DMS79 treated with DMSO at 0.1 percent for 48 hours (cell line): ENCODE data around the gene SUSD6.
"Not testable (repeated sequence)": the region's sequence is repeated elsewhere in the genome, so short reads cannot be mapped to it uniquely, and the experiment has no call there.

ENCODE experiments used
- DNase-seq: peaks from one replicate; lab custom pipeline; 2025; lab: John Stamatoyannopoulos, UW

The SUSD6 gene

DNA sequence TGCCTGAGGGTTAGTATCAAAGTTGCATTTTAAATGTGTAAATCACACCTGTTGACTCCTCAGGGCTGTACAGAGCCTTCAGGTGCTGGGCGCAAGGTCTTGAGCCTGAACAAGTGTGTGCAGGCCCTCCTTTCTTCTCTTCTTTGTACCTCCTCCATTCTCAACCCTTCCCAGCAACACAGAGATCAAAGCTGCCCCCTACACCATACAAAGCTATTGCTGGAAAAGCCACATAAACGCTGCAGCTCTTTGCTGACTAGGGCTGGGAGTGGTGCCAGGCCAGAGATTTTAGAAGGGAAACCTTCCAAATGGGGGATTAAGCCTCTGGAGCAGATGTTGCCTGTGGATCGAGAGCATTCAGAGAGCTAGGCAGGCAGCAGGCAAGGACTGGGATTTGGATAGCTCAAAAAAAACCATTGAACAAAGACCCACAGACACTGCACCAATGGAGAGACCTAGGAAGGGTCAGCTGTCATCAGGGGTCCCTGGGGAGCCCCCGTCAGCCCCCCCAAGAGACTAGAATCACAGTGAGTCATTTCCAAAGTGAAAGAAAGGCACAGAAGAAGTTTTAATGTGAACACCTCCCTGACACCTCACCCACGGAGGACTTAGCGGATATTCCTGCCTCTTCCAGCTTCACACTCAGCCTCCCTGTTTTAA is 18.2 kb upstream of the SUSD6 start:
- peak; percentile 87 for DNase-seq

- DNase-seq, result no peak
These were observed 16.6 kb upstream of the SUSD6 start for GRCh38 chr14:69594846-69595245.

DNA sequence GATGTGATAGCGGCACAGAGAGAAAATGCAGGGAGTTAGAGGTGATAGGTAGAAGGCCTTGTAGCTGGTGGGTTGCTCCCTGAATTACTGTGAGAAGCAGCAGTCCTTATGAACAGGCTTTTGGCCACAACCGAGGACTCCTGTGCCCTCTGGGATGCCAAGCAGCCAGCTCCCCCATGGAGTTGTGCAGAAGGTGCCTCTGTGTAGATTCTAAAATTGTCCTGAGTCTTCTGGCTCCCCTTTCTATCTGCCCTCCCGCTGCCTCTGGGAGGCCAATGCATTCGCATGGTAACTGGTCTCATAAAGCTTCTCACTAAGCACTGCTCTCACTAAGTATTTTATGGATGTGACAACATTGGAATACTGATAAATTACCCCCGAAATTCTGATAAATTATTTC is 16.1 kb upstream of the SUSD6 start:
- DNase-seq, result no peak

GRCh38 chr14:69599431-69599830 is 12.0 kb upstream of the SUSD6 start:
- DNase-seq, result not testable (repeated sequence)

GRCh38 chr14:69600304-69600891 is 11.0 kb upstream of the SUSD6 start:
- no peak for DNase-seq

DNA sequence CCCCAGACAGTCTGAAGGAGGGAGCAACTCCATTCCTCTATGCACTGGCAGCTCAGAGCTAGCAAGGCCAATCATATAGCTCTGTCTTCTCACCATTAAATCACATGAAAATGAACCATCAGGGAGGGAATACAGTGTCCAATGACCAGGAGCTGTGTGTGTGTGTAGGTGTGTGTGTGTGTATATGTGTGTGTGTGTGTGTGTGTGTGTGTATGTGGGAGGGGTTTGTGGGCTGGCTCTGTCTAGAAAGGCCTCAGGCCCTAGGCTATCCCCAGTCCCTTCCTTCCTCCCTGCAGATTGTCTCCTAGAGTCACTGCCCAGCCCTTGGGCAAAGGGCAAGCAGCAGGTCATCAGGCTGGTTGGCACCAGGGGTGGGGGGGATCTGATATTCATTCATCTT is 5.7 kb upstream of the SUSD6 start:
- DNase-seq, result no peak

DNA sequence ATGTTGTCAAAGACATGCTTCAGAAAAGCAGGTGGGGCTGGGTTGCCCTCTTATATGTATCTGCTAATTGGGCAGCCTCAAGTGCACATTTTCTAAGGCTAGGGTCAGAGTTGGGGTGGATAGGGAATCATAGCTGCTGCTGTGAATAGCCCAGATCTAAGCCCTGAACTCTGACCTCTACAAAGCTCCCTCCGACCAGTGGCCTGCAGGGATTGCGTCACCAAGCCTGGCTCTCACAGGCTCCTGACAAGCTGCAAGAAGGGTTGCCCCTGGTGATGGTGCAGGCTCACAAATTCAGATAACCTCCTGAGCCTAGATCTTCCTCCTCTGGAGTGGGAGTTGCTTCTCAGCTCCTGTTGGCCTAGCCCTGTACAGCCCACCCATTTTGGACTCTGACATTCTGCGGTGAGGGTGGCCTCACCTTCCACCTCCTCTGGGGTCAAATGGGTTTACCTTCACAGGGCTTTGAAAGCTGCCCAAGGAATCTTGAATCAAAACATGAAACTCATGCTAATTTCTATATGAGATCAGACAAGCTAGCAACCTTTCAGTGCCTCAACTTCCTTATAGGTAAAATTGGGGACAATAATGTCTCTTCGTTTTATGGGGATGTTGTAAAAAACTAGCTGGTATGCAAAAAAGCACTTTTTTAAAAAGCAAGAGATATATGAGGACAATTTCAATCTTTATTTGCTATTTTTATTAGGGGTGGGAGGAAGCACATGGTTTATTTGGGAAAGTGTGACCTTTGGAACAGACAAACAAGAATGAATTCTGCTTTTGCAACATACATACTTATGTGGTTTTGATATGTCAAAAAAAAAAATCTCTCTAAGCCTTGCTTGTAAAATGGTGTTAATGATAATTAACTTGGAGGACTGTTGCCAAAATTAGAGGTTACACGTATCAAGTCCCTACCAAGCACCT is 4.9 kb upstream of the SUSD6 start:
- no peak for DNase-seq

- no peak for DNase-seq
These were observed 1.1 kb upstream of the SUSD6 start for GRCh38 chr14:69610020-69610873.

DNA sequence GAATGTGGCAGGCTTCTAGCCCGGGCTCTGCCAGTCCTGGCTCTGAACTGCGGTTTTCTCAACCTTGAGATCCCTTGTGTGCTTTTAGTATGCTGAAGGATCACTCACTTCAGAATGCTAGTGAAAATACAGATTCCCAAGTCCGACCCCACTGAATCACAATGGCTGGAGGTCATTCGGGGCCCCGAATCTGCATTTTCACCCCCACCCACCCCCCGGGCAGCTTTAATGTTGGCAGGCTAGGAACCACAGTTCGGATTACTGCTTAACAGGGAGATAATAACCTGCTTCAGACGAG is 573 bp upstream of the SUSD6 start:
- DNase-seq, result peak; percentile 87

DNA sequence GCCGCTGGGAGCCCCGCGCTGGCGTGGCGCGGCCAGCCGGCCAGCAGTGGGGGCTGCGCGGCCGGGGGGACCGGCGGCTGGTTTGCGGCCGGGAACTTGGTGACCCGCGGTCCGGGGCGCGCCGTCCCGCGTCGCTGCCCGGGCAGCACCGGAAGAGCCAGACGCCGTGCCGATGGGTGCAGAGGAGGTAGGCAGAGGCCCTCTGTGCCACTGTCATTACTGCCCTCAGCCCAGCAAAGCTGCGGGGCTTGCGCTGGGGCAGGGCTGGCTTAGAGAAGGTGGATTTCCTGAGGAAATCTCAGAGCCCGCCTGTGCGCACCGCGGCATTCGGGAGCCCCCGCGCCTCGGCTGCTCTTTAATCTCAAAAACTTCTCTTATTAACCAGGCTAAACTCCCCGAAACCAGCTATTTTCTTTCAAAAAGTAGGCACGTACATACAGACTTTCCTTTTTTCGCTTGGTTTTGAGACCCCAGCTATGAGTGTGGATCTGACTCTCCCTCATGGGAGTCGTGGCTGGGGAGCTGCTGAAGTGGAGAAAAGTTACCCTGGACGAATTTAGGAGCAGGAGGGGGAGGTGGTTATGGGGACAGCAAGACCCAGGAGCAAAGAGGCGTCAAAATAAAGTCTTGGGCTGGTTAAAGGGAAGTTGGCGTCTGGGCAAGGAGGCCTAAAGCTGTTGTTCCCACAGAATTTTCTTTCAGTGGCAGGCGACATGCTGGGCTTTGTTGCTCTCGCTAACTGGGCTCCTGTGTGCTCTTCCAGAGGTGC is 802 bp downstream of the SUSD6 start:
- DNase-seq, result peak; percentile 76

- peak; percentile 76 for DNase-seq
These were observed 1.4 kb downstream of the SUSD6 start for GRCh38 chr14:69612783-69613130.

DNA sequence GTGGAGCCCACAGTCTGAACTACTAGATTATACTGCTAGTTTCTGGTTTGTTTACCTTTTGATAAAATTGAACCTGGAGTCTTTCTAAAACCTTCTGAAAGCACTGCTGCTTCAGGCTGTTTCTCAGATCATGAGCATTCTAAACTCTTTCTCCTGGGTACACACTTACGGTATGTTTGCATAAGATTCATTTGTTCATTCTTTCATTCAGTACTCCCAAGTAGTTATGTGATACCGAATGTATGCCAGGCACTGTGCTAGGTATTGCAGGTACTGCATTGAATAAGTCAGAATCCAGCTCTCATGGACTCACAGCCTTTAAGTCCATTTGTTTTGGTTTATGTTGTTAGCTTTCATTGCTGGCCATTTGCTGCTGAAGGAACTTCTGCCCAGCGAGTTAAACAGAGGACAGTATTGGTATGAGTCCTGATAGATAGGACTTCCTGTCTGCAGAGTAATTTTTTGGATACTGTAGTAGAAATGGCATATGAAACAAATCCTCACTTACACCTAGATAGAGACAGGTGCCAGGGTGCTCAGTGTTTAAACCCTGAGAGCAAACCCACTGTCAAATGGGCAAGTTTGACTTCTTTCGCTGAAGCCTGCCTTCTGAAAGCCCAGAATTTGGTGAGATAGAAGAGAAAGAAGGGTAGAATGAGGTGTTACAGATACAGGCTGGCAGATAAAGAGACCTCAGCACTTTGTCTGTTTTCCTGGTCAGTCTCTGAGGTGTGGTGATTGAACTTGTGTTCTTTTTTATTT is 2.1 kb downstream of the SUSD6 start:
- no peak for DNase-seq

- DNase-seq, result no peak
These were observed 3.2 kb downstream of the SUSD6 start for GRCh38 chr14:69614592-69614991.

- no peak for DNase-seq
These were observed 3.7 kb downstream of the SUSD6 start for GRCh38 chr14:69615121-69615495.

DNA sequence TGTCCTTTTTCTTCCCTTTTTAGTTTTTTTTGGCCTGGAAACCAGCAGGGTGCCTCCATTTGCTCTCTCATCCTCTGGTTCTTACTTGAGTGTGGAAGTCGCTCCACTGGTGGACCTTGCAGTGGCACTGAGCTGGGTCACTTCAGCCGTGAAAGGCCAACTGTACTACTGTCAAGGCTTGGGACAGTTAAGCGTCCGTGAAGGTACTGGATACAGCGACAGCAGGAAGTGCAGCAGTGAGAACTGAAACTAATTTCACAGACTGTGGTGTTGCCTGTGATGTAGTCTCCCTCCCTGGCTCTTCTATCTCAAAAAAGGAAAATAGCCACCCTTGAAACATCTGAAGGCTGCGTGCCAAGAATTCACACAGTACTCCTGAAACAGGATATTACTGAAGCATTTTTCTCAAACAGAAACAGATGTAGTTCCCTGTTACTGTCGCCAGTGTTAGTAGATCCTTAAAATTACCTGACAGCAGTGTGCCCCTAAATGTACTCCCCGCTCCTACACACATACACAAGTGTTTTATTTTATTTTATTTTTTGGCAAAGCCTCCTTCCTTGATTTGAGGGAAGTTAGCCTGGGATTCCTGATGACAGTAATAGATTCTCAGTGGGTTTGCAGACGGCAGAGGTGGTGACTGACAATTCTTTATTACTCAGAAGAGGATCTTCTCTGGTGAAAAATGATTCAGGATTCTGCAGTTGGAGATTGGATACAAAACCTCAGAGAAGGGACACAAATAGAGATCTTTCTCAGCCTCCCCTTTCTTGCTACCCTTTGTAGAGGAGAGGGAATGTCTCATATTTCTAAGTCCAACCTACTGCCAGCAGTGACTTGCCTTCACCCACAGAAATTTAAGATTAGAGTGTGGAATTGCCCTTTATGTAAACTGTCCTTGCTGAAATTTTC is 4.4 kb downstream of the SUSD6 start:
- DNase-seq, result peak; percentile 94

DNA sequence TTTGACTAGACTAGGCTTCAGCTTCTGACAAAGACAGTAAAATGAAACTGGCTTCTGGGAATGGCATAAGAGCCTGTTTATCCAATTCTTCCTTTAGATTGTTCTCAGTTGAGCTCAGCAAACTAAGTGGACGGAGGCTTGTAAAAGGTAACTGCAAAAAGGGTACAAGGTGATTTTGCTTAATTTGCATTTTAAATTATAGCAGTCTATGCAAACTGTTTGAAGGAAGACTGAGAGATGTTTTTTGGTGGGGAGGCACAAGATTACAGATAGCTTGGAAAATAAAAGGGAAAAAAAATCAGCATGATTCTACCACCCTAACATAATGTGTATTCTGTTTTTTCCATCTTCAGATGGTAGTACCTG is 5.0 kb downstream of the SUSD6 start:
- DNase-seq, result no peak

DNA sequence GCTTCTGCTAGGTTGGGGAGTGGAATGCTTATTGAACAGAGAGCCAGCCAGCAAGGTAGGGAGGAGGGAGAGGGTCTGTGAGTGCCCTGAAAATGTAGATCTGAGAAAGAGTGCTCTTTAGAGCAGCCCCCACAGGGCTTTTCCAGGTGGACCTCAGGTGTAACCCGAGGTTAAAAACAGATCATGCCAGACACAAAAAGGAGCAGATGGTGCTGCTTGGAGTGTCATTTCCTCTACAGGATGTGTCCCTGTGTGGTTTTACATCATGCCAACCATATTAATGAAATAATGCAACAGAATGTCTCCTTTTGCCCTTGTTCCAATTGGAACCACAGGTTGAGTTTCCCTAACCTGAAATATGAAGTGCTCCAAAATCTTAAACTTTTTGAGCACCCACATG is 6.4 kb downstream of the SUSD6 start:
- DNase-seq, result peak; percentile 22

DNA sequence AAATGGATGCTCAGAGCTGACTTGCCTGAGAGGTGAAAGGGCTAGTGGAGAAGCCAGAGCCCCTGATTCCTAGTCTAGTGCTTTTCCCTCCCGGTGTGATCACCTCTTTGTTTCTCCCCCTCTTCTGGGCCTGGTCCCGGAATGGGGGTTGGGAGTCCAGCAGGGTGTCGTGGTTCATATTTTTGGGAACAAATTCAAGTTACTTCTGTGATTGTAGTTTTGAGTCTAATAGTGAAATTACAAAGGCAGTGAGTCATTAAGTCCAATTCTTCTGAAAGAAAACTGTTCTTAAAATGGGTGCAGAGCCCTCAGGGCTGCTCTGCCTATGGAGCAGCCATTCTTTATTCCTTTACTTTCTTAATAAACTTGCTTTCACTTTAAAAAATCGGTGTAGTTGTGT is 7.6 kb downstream of the SUSD6 start:
- no peak for DNase-seq

DNA sequence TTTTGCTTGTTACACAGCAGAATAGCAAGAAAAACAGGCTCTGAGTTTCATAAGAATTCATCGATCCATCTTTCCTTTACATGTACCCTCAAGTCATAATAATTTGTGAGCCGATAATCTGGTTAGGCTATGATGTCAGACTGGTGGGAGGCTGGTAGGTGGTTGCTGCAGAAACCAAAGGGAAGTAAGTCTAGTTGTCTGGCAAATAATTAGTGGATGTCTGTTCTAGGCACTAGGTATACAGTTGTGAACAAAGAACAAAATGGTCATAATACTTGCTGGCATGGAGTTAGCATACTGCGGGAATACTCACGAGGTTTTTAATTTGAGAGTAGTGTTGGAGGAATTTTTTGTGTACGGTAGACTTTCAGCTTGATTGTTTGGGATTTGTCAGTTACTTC is 8.8 kb downstream of the SUSD6 start:
- DNase-seq, result no peak

DNA sequence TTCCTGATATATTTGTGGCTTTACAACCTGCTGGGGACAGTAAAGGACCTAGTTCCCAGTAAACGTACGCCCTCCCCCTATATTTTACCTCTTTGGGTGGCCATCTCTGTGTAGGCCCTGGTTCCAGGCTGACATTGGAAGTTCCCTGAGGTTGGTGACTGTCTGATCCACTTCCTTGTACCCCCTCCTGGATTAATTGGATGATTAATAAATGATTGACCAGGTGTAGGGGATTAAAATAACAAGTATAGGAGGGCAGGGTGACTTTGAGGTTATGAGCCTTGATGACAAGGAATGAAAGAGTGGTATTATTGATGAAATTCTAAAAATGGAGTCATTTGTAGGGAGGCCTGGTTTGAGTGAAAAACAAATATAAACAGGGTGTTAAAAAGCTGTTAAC is 9.6 kb downstream of the SUSD6 start:
- DNase-seq, result no peak
